HUES6 (cell line): ENCODE results near the gene TREML2.

Source experiments
- H3K27ac ChIP-seq: 2 replicates; pipeline ENCODE4 v1.7.0; 2013; ENCODE audit warnings: low read depth, mild to moderate bottlenecking, low read length, inconsistent platforms
- H3K27me3 ChIP-seq: 2 replicates; pipeline ENCODE4 v1.6.1; 2013; ENCODE audit warnings: low read length; ENCODE audit not compliant: control insufficient read depth, insufficient read depth
- H3K36me3 ChIP-seq: 2 replicates; pipeline ENCODE4 v1.6.1; 2013; ENCODE audit warnings: low read length; ENCODE audit not compliant: control insufficient read depth, insufficient read depth
- H3K4me1 ChIP-seq: 2 replicates; pipeline ENCODE4 v1.6.1; 2013; ENCODE audit warnings: low read length; ENCODE audit not compliant: control insufficient read depth, insufficient read depth
- H3K4me3 ChIP-seq: 2 replicates; pipeline ENCODE4 v1.5.1; 2013; ENCODE audit warnings: low read depth, low read length
- H3K9ac ChIP-seq: one replicate; pipeline ENCODE4 v1.6.1; 2013; ENCODE audit warnings: mild to moderate bottlenecking, low read length
- H3K9me3 ChIP-seq: 2 replicates; pipeline ENCODE4 v1.6.1; 2013; ENCODE audit warnings: low read depth, low read length; ENCODE audit not compliant: control insufficient read depth, insufficient read depth

The TREML2 gene

GRCh38 chr6:41160933-41161332 lies 40.0 kb downstream of the TREML2 start:
- Histone ChIP-seq H3K9me3 (no peaks in the 10 kb centered on the region), H3K9ac (no peak overlapping the region), H3K4me3 (no peak overlapping the region), H3K27me3 (no peaks in the 10 kb centered on the region), H3K27ac (no peak overlapping the region), H3K36me3 (no peaks in the 10 kb centered on the region), H3K4me1 (peaks cover 3% of the 10 kb centered on the region; the same call in 1 of the 2 replicates)

- H3K9ac ChIP-seq, result no peak overlapping the region
- no peaks in the 10 kb centered on the region for H3K36me3 ChIP-seq
- H3K9me3 ChIP-seq, result no peaks in the 10 kb centered on the region
- no peaks in the 10 kb centered on the region for H3K27me3 ChIP-seq
- H3K27ac ChIP-seq, result no peak overlapping the region
- H3K4me1 ChIP-seq, result peaks cover 3% of the 10 kb centered on the region; the same call in 1 of the 2 replicates
- no peak overlapping the region for H3K4me3 ChIP-seq
Measured at GRCh38 chr6:41159415-41160082, 41.4 kb downstream of the TREML2 start.

GRCh38 chr6:41157323-41157722 lies 43.6 kb downstream of the TREML2 start:
- Histone ChIP-seq H3K4me3 (no peak overlapping the region), H3K36me3 (no peaks in the 10 kb centered on the region), H3K27me3 (no peaks in the 10 kb centered on the region), H3K9me3 (no peaks in the 10 kb centered on the region), H3K4me1 (peaks cover 16% of the 10 kb centered on the region), H3K9ac (no peak overlapping the region), H3K27ac (no peak overlapping the region)

- no peaks in the 10 kb centered on the region for H3K27me3 ChIP-seq
Measured at GRCh38 chr6:41156771-41157170, 44.2 kb downstream of the TREML2 start.

GRCh38 chr6:41156001-41156400 lies 44.9 kb downstream of the TREML2 start:
- H3K4me3 ChIP-seq, result no peak overlapping the region
- H3K27me3 ChIP-seq, result no peaks in the 10 kb centered on the region
- H3K27ac ChIP-seq, result no peak overlapping the region
- no peaks in the 10 kb centered on the region for H3K9me3 ChIP-seq
- no peaks in the 10 kb centered on the region for H3K36me3 ChIP-seq
- peaks cover 14% of the 10 kb centered on the region for H3K4me1 ChIP-seq
- H3K9ac ChIP-seq, result no peak overlapping the region

More at GRCh38 chr6:41156771-41157170, 44.2 kb downstream of the TREML2 start:
- no peaks in the 10 kb centered on the region for H3K36me3 ChIP-seq
- no peaks in the 10 kb centered on the region for H3K9me3 ChIP-seq
- H3K4me1 ChIP-seq, result peaks cover 16% of the 10 kb centered on the region
- no peak overlapping the region for H3K4me3 ChIP-seq
- H3K27ac ChIP-seq, result no peak overlapping the region
- no peak overlapping the region for H3K9ac ChIP-seq

GRCh38 chr6:41155132-41155805 lies 45.7 kb downstream of the TREML2 start:
- no peak overlapping the region for H3K9ac ChIP-seq
- H3K4me1 ChIP-seq, result peaks cover 14% of the 10 kb centered on the region
- H3K36me3 ChIP-seq, result no peaks in the 10 kb centered on the region
- H3K27ac ChIP-seq, result no peak overlapping the region
- H3K27me3 ChIP-seq, result no peaks in the 10 kb centered on the region
- no peaks in the 10 kb centered on the region for H3K9me3 ChIP-seq
- no peak overlapping the region for H3K4me3 ChIP-seq

- Histone ChIP-seq H3K27me3 (no peaks in the 10 kb centered on the region), H3K36me3 (no peaks in the 10 kb centered on the region), H3K4me3 (no peak within 1 kb of the TSS), H3K9me3 (no peaks in the 10 kb centered on the region), H3K9ac (no peak within 1 kb of the TSS), H3K4me1 (peaks cover 14% of the 10 kb centered on the region), H3K27ac (no peak within 1 kb of the TSS)
Measured at GRCh38 chr6:41153992-41154625, 46.8 kb downstream of the TREML2 start, which contains the start of gene TREML1. Gene TREML1, minus strand, starts transcription at chr6:41154347. Its CDS starts 59 bp downstream, at chr6:41154288.

GRCh38 chr6:41153451-41153850 lies 47.5 kb downstream of the TREML2 start:
- Histone ChIP-seq H3K4me3 (no peak overlapping the region), H3K27ac (no peak overlapping the region), H3K9me3 (no peaks in the 10 kb centered on the region), H3K9ac (no peak overlapping the region), H3K36me3 (no peaks in the 10 kb centered on the region), H3K4me1 (peaks cover 14% of the 10 kb centered on the region), H3K27me3 (no peaks in the 10 kb centered on the region)

- no peaks in the 10 kb centered on the region for H3K9me3 ChIP-seq
- no peaks in the 10 kb centered on the region for H3K36me3 ChIP-seq
- H3K27me3 ChIP-seq, result no peaks in the 10 kb centered on the region
- H3K4me3 ChIP-seq, result no peak overlapping the region
- H3K4me1 ChIP-seq, result peaks cover 14% of the 10 kb centered on the region
- no peak overlapping the region for H3K9ac ChIP-seq
- no peak overlapping the region for H3K27ac ChIP-seq
Measured at GRCh38 chr6:41150671-41151070, 50.3 kb downstream of the TREML2 start.

GRCh38 chr6:41147917-41148316 lies 53.0 kb downstream of the TREML2 start:
- H3K4me1 ChIP-seq, result no peaks in the 10 kb centered on the region
- no peaks in the 10 kb centered on the region for H3K36me3 ChIP-seq
- H3K4me3 ChIP-seq, result no peak overlapping the region
- no peak overlapping the region for H3K27ac ChIP-seq
- H3K9me3 ChIP-seq, result no peaks in the 10 kb centered on the region
- H3K9ac ChIP-seq, result no peak overlapping the region
- no peaks in the 10 kb centered on the region for H3K27me3 ChIP-seq
